B cell (primary cell): ENCODE measurements around the gene TADA3. TPM values are rescaled to one million over a fixed set of nuclear protein-coding genes. Genes with fewer than 3 reads are reported as not detected.

Experiments
- ATAC-seq: fragments of 200-7000 bp; cut with Tn5 transposase; one replicate; pipeline ENCODE4 v1.10.0; 2021; ENCODE audit warnings: low read depth, mild to moderate bottlenecking, moderate number of reproducible peaks, moderate library complexity
- CTCF ChIA-PET: fragments of 350-600 bp; sonication (Branson Sonifier 250); formaldehyde crosslinking; loops from one replicate; lab custom pipeline; 2021; ENCODE audit warnings: antibody characterized with exemption, inconsistent platforms; lab: Charles Lee
- POLR2A ChIA-PET: fragments of 350-600 bp; sonication (Branson Sonifier 250); formaldehyde crosslinking; loops from one replicate; lab custom pipeline; 2021; ENCODE audit warnings: antibody characterized with exemption; lab: Charles Lee
- DNase-seq: peaks from one replicate; pipeline ENCODE4 v3.0.0; 2013
- H2AFZ ChIP-seq: 2 replicates; pipeline ENCODE4 v1.6.1; 2012; ENCODE audit warnings: mild to moderate bottlenecking, low read depth, low read length; ENCODE audit not compliant: insufficient read depth, poor library complexity, severe bottlenecking
- H3K27ac ChIP-seq, 2 donors: 1 replicate in 1 of 2; 2 replicates in 1 of 2; pipeline ENCODE4 v1.5.1; 2012 to 2013; ENCODE audit warnings: low read length in 2 of 2, mild to moderate bottlenecking in 2 of 2, moderate library complexity in 1 of 2
- H3K27me3 ChIP-seq, 4 experiments: fragments of 200-600 bp in 1 of 4; sonication (generic) in 1 of 4; replicated peaks in 1 of 4; 1 replicate in 2 of 4; 2 replicates in 2 of 4; pipeline versions ENCODE4 v1.6.1 to v1.7.0; 2013 to 2016; ENCODE audit warnings: low read length in 3 of 4, mild to moderate bottlenecking in 2 of 4, mixed read lengths in 1 of 4, moderate library complexity in 1 of 4; ENCODE audit not compliant: insufficient read depth in 4 of 4, control insufficient read depth in 3 of 4; ENCODE audit errors: control extremely low read depth in 1 of 4
- H3K36me3 ChIP-seq, 2 experiments: replicated peaks in 1 of 2; 1 replicate in 1 of 2; 2 replicates in 1 of 2; pipeline versions ENCODE4 v1.6.1 to v1.7.1; 2013; ENCODE audit warnings: low read length in 1 of 2; ENCODE audit not compliant: insufficient read depth in 2 of 2, control insufficient read depth in 1 of 2; ENCODE audit errors: control extremely low read depth in 1 of 2, extremely low read depth in 1 of 2
- H3K4me1 ChIP-seq, 2 donors: fragments of 200-600 bp in 1 of 2; sonication (generic) in 1 of 2; 1 replicate in 1 of 2; 2 replicates in 1 of 2; pipeline versions ENCODE4 v1.5.1 to v1.6.1; 2013 to 2017; ENCODE audit warnings: low read length in 2 of 2; ENCODE audit not compliant: control insufficient read depth in 2 of 2, insufficient read depth in 2 of 2
- H3K4me2 ChIP-seq: replicated peaks from 2 replicates; pipeline ENCODE3; 2012; ENCODE audit warnings: mild to moderate bottlenecking, low read depth, low read length; ENCODE audit not compliant: poor library complexity, severe bottlenecking
- H3K4me3 ChIP-seq, 5 experiments: fragments of 200-600 bp in 1 of 5; sonication (generic) in 1 of 5; 1 replicate in 3 of 5; 2 replicates in 2 of 5; pipeline versions ENCODE4 v1.5.1 to v1.7.0; 2011 to 2016; ENCODE audit warnings: low read length in 4 of 5, mild to moderate bottlenecking in 4 of 5, low read depth in 2 of 5, control low read depth in 1 of 5, moderate library complexity in 1 of 5; ENCODE audit not compliant: insufficient read depth in 1 of 5; ENCODE audit errors: control extremely low read depth in 1 of 5, extremely low read depth in 1 of 5
- H3K79me2 ChIP-seq: fragments of 200-600 bp; sonication (generic); one replicate; pipeline ENCODE4 v1.6.0; 2016; ENCODE audit warnings: low read length; ENCODE audit not compliant: control insufficient read depth, insufficient read depth
- H3K9ac ChIP-seq: fragments of 200-600 bp; sonication (generic); 2 replicates; pipeline ENCODE4 v1.6.1; 2017; ENCODE audit warnings: mild to moderate bottlenecking, low read length, moderate library complexity
- H3K9me3 ChIP-seq, 3 donors: one replicate each; pipeline versions ENCODE4 v1.6.1 to v1.7.1; 2013; ENCODE audit warnings: low read length in 2 of 3; ENCODE audit not compliant: control insufficient read depth in 2 of 3, insufficient read depth in 1 of 3; ENCODE audit errors: control extremely low read depth in 1 of 3
- H4K20me1 ChIP-seq: 2 replicates; pipeline ENCODE4 v1.6.0; 2012; ENCODE audit warnings: mild to moderate bottlenecking, low read length; ENCODE audit not compliant: insufficient read depth, control insufficient read depth, poor library complexity, severe bottlenecking
- H3K27ac Mint-ChIP-seq: one replicate; pipeline ENCODE4 v1.8.0; 2021; ENCODE audit warnings: mixed read lengths
- H3K27me3 Mint-ChIP-seq: one replicate; pipeline ENCODE4 v1.8.0; 2021; ENCODE audit warnings: mixed read lengths
- H3K4me1 Mint-ChIP-seq: one replicate; pipeline ENCODE4 v1.8.0; 2021; ENCODE audit warnings: mixed read lengths
- H3K4me3 Mint-ChIP-seq: one replicate; pipeline ENCODE4 v1.8.0; 2021; ENCODE audit warnings: mixed read lengths
- H3K9me3 Mint-ChIP-seq: one replicate; pipeline ENCODE4 v1.8.0; 2022; ENCODE audit warnings: mixed read lengths; ENCODE audit not compliant: insufficient read depth
- CTCF ChIP-seq: fragments of 200-600 bp; IDR thresholded peaks from one replicate; pipeline ENCODE4 v1.8.0; 2022; ENCODE audit warnings: antibody characterized with exemption, mild to moderate bottlenecking
- EZH2 ChIP-seq: IDR thresholded peaks from 2 replicates; pipeline ENCODE4 v1.6.1; 2012; ENCODE audit warnings: borderline replicate concordance, low read depth, mild to moderate bottlenecking, moderate library complexity, low read length; ENCODE audit not compliant: insufficient read depth, poor library complexity, severe bottlenecking
- whole genome bisulfite sequencing: methylation state at CpG from one replicate; pipeline ENCODE4 v1.1.5; 2013; ENCODE audit warnings: missing lambda C conversion rate; ENCODE audit not compliant: insufficient coverage; 5-methylcytosine and 5-hydroxymethylcytosine counted together
- intact Hi-C: fragments of 100-400 bp; cut with micrococcal nuclease; formaldehyde crosslinking; loops from one replicate; pipeline ENCODE4 v1.10.0; 2022
- polyA plus RNA-seq: library from polyadenylated mRNA; depleted of rRNA; stranded (reverse); fragments of >200 nt; gene quantifications from 2 replicates; pipeline ENCODE4 v1.2.3, GENCODE V29; 2012
- total RNA-seq, 2 donors: library from RNA; stranded (reverse); fragments of 120-200 nt in 1 of 2; gene quantifications; 1 replicate in 1 of 2; 2 replicates in 1 of 2; pipeline versions ENCODE4 v1.2.3 to v1.2.4, GENCODE V29; 2013 to 2022

TADA3 gene
- total and polyA plus RNA-seq, 2 donors (not counting 1 experiment from before 2014, with no cell fraction given) = 45.4 to 45.6 TPM

GRCh38 chr3:9730657-9731205 is 61.5 kb downstream of the TADA3 start:
- H3K4me1 ChIP-seq = peaks cover 28 to 36% of the 10 kb centered on the region in 2 donors
- peaks cover 56% of the 10 kb centered on the region for H3K4me1 Mint-ChIP-seq

More at GRCh38 chr3:9730657-9731205, 61.5 kb downstream of the TADA3 start:
- TF ChIP-seq CTCF (no peak), EZH2 (no peak)
- Histone ChIP-seq H3K9ac (peak overlapping the region; percentile 84), H3K9me3 (no peaks in the 10 kb centered on the region), H3K27ac (peak overlapping the region; percentile 32 to 61), H3K27me3 (no peaks in the 10 kb centered on the region), H2AFZ (peak overlapping the region; percentile 88), H3K79me2 (peaks cover 37% of the 10 kb centered on the region), H3K36me3 (peaks cover 3 to 13% of the 10 kb centered on the region in 2 experiments), H3K4me2 (peak overlapping the region; percentile 97), H4K20me1 (peaks cover 18% of the 10 kb centered on the region), H3K4me3 (peak overlapping the region; percentile 76 to 93 (median 81))
- peak overlapping the region; percentile 97 for H3K27ac Mint-ChIP-seq
- H3K4me3 Mint-ChIP-seq = peak overlapping the region; percentile 97
- peak; percentile 39 for ATAC-seq
- DNase-seq = no peak
- no peaks in the 10 kb centered on the region for H3K9me3 Mint-ChIP-seq
- intact Hi-C loops = loop anchor here (1.0 to 10.0 kb wide), 13 partner anchors 19 to 767 kb away; partner anchors contain the start of genes BRK1, CRELD1, FANCD2 and JAGN1
- ChIA-PET CTCF (interaction anchor here (0.7 to 4.4 kb wide), 6 partner anchors 9 to 592 kb away, joined by 3 to 17 read pairs (median 4); partner anchors contain the start of gene OGG1), POLR2A (interaction anchor here (0.6 to 2.2 kb wide), 8 partner anchors 9 to 367 kb away, joined by 3 to 18 read pairs (median 6); partner anchors contain the start of genes ARPC4, JAGN1, OGG1 and SETD5)
- no peaks in the 10 kb centered on the region for H3K27me3 Mint-ChIP-seq
- WGBS = 2% methylated on average over 14 of the region's 17 CpGs

Other genes starting within 250 kb of the TADA3 start
- not detected in 2 replicates for gene LHFPL4, start 238.7 kb downstream of the TADA3 start, total RNA-seq
- gene LHFPL4, start 238.7 kb downstream of the TADA3 start, polyA plus RNA-seq = not detected in 2 replicates
- 98.2 and 105 TPM in 2 replicates for gene MTMR14, start 143.0 kb downstream of the TADA3 start, total RNA-seq
- 76.0 and 82.3 TPM in 2 replicates for gene MTMR14, start 143.0 kb downstream of the TADA3 start, polyA plus RNA-seq
- gene CPNE9, start 88.6 kb downstream of the TADA3 start, total RNA-seq = 0.37 and 1.2 TPM in 2 replicates
- gene CPNE9, start 88.6 kb downstream of the TADA3 start, polyA plus RNA-seq = 0.20 and 0.30 TPM in 2 replicates
- 36.5 and 40.1 TPM in 2 replicates for gene BRPF1, start 60.7 kb downstream of the TADA3 start, total RNA-seq
- gene BRPF1, start 60.7 kb downstream of the TADA3 start, polyA plus RNA-seq = 22.2 and 24.4 TPM in 2 replicates
- 81.6 and 90.8 TPM in 2 replicates for gene OGG1, start 42.5 kb downstream of the TADA3 start, total RNA-seq
- gene OGG1, start 42.5 kb downstream of the TADA3 start, polyA plus RNA-seq = 26.5 and 45.6 TPM in 2 replicates
- gene CAMK1, start 22.5 kb downstream of the TADA3 start, total RNA-seq = 0.57 and 1.1 TPM in 2 replicates
- gene CAMK1, start 22.5 kb downstream of the TADA3 start, polyA plus RNA-seq = 0.82 and 0.97 TPM in 2 replicates
- gene ARPC4, start 609 bp upstream of the TADA3 start, total RNA-seq = 174 and 179 TPM in 2 replicates
- 110 and 114 TPM in 2 replicates for gene ARPC4, start 609 bp upstream of the TADA3 start, polyA plus RNA-seq
- 84.5 and 84.6 TPM in 2 replicates for gene TTLL3, start 17.8 kb upstream of the TADA3 start, total RNA-seq
- 156 and 168 TPM in 2 replicates for gene TTLL3, start 17.8 kb upstream of the TADA3 start, polyA plus RNA-seq
- 60.7 and 62.1 TPM in 2 replicates for gene RPUSD3, start 51.5 kb upstream of the TADA3 start, total RNA-seq
- gene RPUSD3, start 51.5 kb upstream of the TADA3 start, polyA plus RNA-seq = 31.8 and 57.0 TPM in 2 replicates
- gene CIDEC, start 87.8 kb upstream of the TADA3 start, total RNA-seq = not detected in 2 replicates
- not detected in 2 replicates for gene CIDEC, start 87.8 kb upstream of the TADA3 start, polyA plus RNA-seq
- gene JAGN1, start 98.1 kb upstream of the TADA3 start, total RNA-seq = 25.7 and 26.2 TPM in 2 replicates
- 20.3 and 20.4 TPM in 2 replicates for gene JAGN1, start 98.1 kb upstream of the TADA3 start, polyA plus RNA-seq
- 0.34 TPM in 1 of 2 replicates, not detected in the other for gene IL17RE, start 110.4 kb upstream of the TADA3 start, total RNA-seq
- gene IL17RE, start 110.4 kb upstream of the TADA3 start, polyA plus RNA-seq = 0.37 and 0.48 TPM in 2 replicates
- 0.24 and 0.25 TPM in 2 replicates for gene IL17RC, start 124.6 kb upstream of the TADA3 start, total RNA-seq
- 0.98 and 1.2 TPM in 2 replicates for gene IL17RC, start 124.6 kb upstream of the TADA3 start, polyA plus RNA-seq
- 47.4 and 47.6 TPM in 2 replicates for gene CRELD1, start 141.4 kb upstream of the TADA3 start, total RNA-seq
- gene CRELD1, start 141.4 kb upstream of the TADA3 start, polyA plus RNA-seq = 46.0 and 46.8 TPM in 2 replicates
- 3.9 and 4.4 TPM in 2 replicates for gene PRRT3, start 159.9 kb upstream of the TADA3 start, total RNA-seq
- 1.0 and 1.7 TPM in 2 replicates for gene PRRT3, start 159.9 kb upstream of the TADA3 start, polyA plus RNA-seq
- 38.0 and 38.6 TPM in 2 replicates for gene EMC3, start 194.4 kb upstream of the TADA3 start, total RNA-seq
- gene EMC3, start 194.4 kb upstream of the TADA3 start, polyA plus RNA-seq = 38.7 and 64.8 TPM in 2 replicates
- 31.7 and 35.5 TPM in 2 replicates for gene FANCD2, start 234.0 kb upstream of the TADA3 start, total RNA-seq
- 65.8 and 98.5 TPM in 2 replicates for gene FANCD2, start 234.0 kb upstream of the TADA3 start, polyA plus RNA-seq